KMS-11 (cell line): ENCODE measurements around the gene MISP.

Experiments used
- H2AFZ ChIP-seq: fragments of 200-600 bp; sonication (generic); 2 replicates; pipeline ENCODE4 v1.6.1; 2016; ENCODE audit warnings: antibody characterized with exemption, mixed run types, low read depth
- H3K27ac ChIP-seq: fragments of 200-600 bp; sonication (generic); 2 replicates; pipeline ENCODE4 v1.6.1; 2016; ENCODE audit warnings: mild to moderate bottlenecking, mixed run types
- H3K27me3 ChIP-seq: fragments of 200-600 bp; sonication (generic); 2 replicates; pipeline ENCODE4 v1.6.1; 2017; ENCODE audit warnings: mild to moderate bottlenecking, low read depth, mixed run types, moderate library complexity; ENCODE audit not compliant: insufficient read depth
- H3K36me3 ChIP-seq: fragments of 200-600 bp; sonication (generic); 2 replicates; pipeline ENCODE4 v1.6.1; 2017; ENCODE audit warnings: mild to moderate bottlenecking, mixed run types; ENCODE audit not compliant: insufficient read depth
- H3K4me1 ChIP-seq: fragments of 200-600 bp; sonication (generic); 2 replicates; pipeline ENCODE4 v1.6.1; 2016; ENCODE audit warnings: mild to moderate bottlenecking, low read depth, mixed run types; ENCODE audit not compliant: poor library complexity, severe bottlenecking
- H3K4me2 ChIP-seq: fragments of 200-600 bp; sonication (generic); 2 replicates; pipeline ENCODE4 v1.7.0; 2016; ENCODE audit warnings: mild to moderate bottlenecking, mixed run types
- H3K4me3 ChIP-seq: fragments of 200-600 bp; sonication (generic); IDR thresholded peaks from 2 replicates; pipeline ENCODE4 v1.6.1; 2017; ENCODE audit warnings: low read depth, low read length, mixed read lengths; ENCODE audit not compliant: insufficient read depth
- H3K79me2 ChIP-seq: fragments of 200-600 bp; sonication (generic); 2 replicates; pipeline ENCODE4 v1.6.1; 2016; ENCODE audit warnings: low read depth, mixed run types; ENCODE audit not compliant: insufficient read depth
- H3K9ac ChIP-seq: fragments of 200-600 bp; sonication (generic); 2 replicates; pipeline ENCODE4 v1.6.1; 2016; ENCODE audit warnings: mild to moderate bottlenecking, mixed run types
- H4K20me1 ChIP-seq: fragments of 200-600 bp; sonication (generic); 2 replicates; pipeline ENCODE4 v1.6.1; 2016; ENCODE audit warnings: mild to moderate bottlenecking, mixed run types; ENCODE audit not compliant: insufficient read depth
- CTCF ChIP-seq: fragments of 200-600 bp; sonication (generic); conservative IDR thresholded peaks from 2 replicates; pipeline ENCODE4 v1.6.1; 2017; ENCODE audit warnings: low read depth, mild to moderate bottlenecking, antibody characterized with exemption, low read length, moderate library complexity, mixed read lengths

MISP gene

GRCh38 chr19:747432-748273, 3.3 kb upstream of the MISP start:
- Histone ChIP-seq H3K27me3 (peaks cover 90% of the 10 kb centered on the region), H3K4me3 (no peak overlapping the region), H3K4me1 (no peaks in the 10 kb centered on the region), H3K79me2 (no peaks in the 10 kb centered on the region), H3K36me3 (no peaks in the 10 kb centered on the region), H3K27ac (no peak overlapping the region), H3K4me2 (no peak overlapping the region), H2AFZ (no peak overlapping the region), H3K9ac (no peak overlapping the region), H4K20me1 (no peaks in the 10 kb centered on the region)
- TF ChIP-seq CTCF = no peak

- Histone ChIP-seq H3K4me2 (no peak overlapping the region), H3K4me1 (no peaks in the 10 kb centered on the region), H3K79me2 (no peaks in the 10 kb centered on the region), H3K4me3 (no peak overlapping the region), H2AFZ (no peak overlapping the region), H4K20me1 (no peaks in the 10 kb centered on the region), H3K27ac (no peak overlapping the region), H3K36me3 (no peaks in the 10 kb centered on the region), H3K9ac (no peak overlapping the region), H3K27me3 (peaks cover 94% of the 10 kb centered on the region)
- no peak for TF ChIP-seq CTCF
Measured at GRCh38 chr19:748274-748598, 2.7 kb upstream of the MISP start.

GRCh38 chr19:749811-750210, 1.1 kb upstream of the MISP start:
- TF ChIP-seq CTCF = no peak
- no peak overlapping the region for H3K27ac ChIP-seq
- H4K20me1 ChIP-seq = no peaks in the 10 kb centered on the region
- no peaks in the 10 kb centered on the region for H3K79me2 ChIP-seq
- no peaks in the 10 kb centered on the region for H3K4me1 ChIP-seq
- H2AFZ ChIP-seq = no peak overlapping the region
- H3K9ac ChIP-seq = no peak overlapping the region
- no peak overlapping the region for H3K4me3 ChIP-seq
- H3K27me3 ChIP-seq = peaks cover 94% of the 10 kb centered on the region
- no peak overlapping the region for H3K4me2 ChIP-seq
- no peaks in the 10 kb centered on the region for H3K36me3 ChIP-seq

- H3K4me3 ChIP-seq = no peak overlapping the region
- H3K4me2 ChIP-seq = no peak overlapping the region
- H2AFZ ChIP-seq = no peak overlapping the region
- H3K27me3 ChIP-seq = peaks cover 93% of the 10 kb centered on the region
- TF ChIP-seq CTCF = no peak
- H4K20me1 ChIP-seq = no peaks in the 10 kb centered on the region
- H3K79me2 ChIP-seq = no peaks in the 10 kb centered on the region
- H3K4me1 ChIP-seq = no peaks in the 10 kb centered on the region
- H3K36me3 ChIP-seq = no peaks in the 10 kb centered on the region
- H3K9ac ChIP-seq = no peak overlapping the region
- H3K27ac ChIP-seq = no peak overlapping the region
Measured at GRCh38 chr19:751501-752341, 809 bp downstream of the MISP start.
